HCT116 (cell line): ENCODE results near the gene PAX2. TPM values are rescaled to one million over a fixed set of nuclear protein-coding genes. Genes with fewer than 3 reads are reported as not detected.

Source experiments
- ATAC-seq: fragments of 200-7000 bp; cut with Tn5 transposase; 2 replicates; pipeline ENCODE4 v1.9.1; 2020; ENCODE audit warnings: mild to moderate bottlenecking, moderate library complexity
- BruUV-seq: library from RNA; stranded (reverse); fragments of 400-500 nt; replicated peaks from 2 replicates; lab custom pipeline; 2021; lab: Mats Ljungman, UMichigan
- CTCF ChIA-PET: fragments of 300-600 bp; sonication (Branson Sonifier 250); formaldehyde crosslinking; loops from one replicate; lab custom pipeline; 2021; ENCODE audit warnings: antibody characterized with exemption; lab: Charles Lee
- POLR2A ChIA-PET: fragments of 300-600, 350-600 bp; sonication (Branson Sonifier 250); formaldehyde crosslinking; loops from one replicate; lab custom pipeline; 2021; ENCODE audit warnings: antibody characterized with exemption; lab: Charles Lee
- RAD21 ChIA-PET, 2 experiments: fragments of 300-600 bp; sonication (Branson Sonifier 250); formaldehyde crosslinking; loops; one replicate each; lab custom pipeline; 2023; ENCODE audit warnings: low total read pairs in 2 of 2; ENCODE audit not compliant: uncharacterized antibody in 2 of 2, unreplicated experiment in 2 of 2, low non-redundant PET in 1 of 2; lab: Charles Lee
- DNase-seq: peaks from one replicate; pipeline ENCODE4 v3.0.0-alpha.2; 2010; ENCODE audit warnings: low read depth, low spot score
- H2AFZ ChIP-seq: fragments of 200-600 bp; shearing (Covaris generic), sonication (generic); 2 replicates; pipeline ENCODE4 v1.6.1; 2017; ENCODE audit warnings: low read depth, mixed run types, mixed read lengths, antibody characterized with exemption, low read length; ENCODE audit not compliant: poor library complexity, severe bottlenecking
- H3K27ac ChIP-seq: 2 replicates; pipeline ENCODE4 v1.5.1; 2012; ENCODE audit warnings: low read depth, low read length
- H3K27me3 ChIP-seq: fragments of 200-600 bp; sonication (generic); 2 replicates; pipeline ENCODE4 v1.6.1; 2016; ENCODE audit warnings: mixed run types, low read length, mixed read lengths; ENCODE audit not compliant: insufficient read depth
- H3K36me3 ChIP-seq, 2 experiments: fragments of 200-500 bp in 1 of 2; fragments of 200-600 bp in 1 of 2; sonication (Bioruptor generic) in 1 of 2; sonication (generic) in 1 of 2; 2 replicates each; pipeline versions ENCODE4 v1.5.1 to v1.6.1; 2014 to 2016; ENCODE audit warnings: low read length in 2 of 2, inconsistent platforms in 1 of 2, mixed read lengths in 1 of 2, mixed run types in 1 of 2; ENCODE audit not compliant: insufficient read depth in 2 of 2, control insufficient read depth in 1 of 2
- H3K4me1 ChIP-seq, 2 experiments: fragments of 200-600 bp in 1 of 2; sonication (generic) in 1 of 2; 2 replicates each; pipeline versions ENCODE4 v1.5.1 to v1.6.1; 2012 to 2017; ENCODE audit warnings: low read length in 2 of 2, inconsistent platforms in 1 of 2, mild to moderate bottlenecking in 1 of 2, mixed read lengths in 1 of 2, mixed run types in 1 of 2, moderate library complexity in 1 of 2; ENCODE audit not compliant: insufficient read depth in 2 of 2, control insufficient read depth in 1 of 2
- H3K4me2 ChIP-seq: fragments of 200-600 bp; sonication (generic); 2 replicates; pipeline ENCODE4 v1.6.1; 2017; ENCODE audit warnings: mixed run types, low read length, mixed read lengths
- H3K4me3 ChIP-seq, 2 experiments: fragments of 200-600 bp in 1 of 2; sonication (generic) in 1 of 2; replicated peaks in 1 of 2; 2 replicates each; pipeline ENCODE4 v1.5.1; 2011 to 2016; ENCODE audit warnings: low read length in 2 of 2, control low read depth in 1 of 2, low read depth in 1 of 2, mild to moderate bottlenecking in 1 of 2, mixed read lengths in 1 of 2, mixed run types in 1 of 2
- H3K79me2 ChIP-seq: fragments of 200-600 bp; sonication (generic); 2 replicates; pipeline ENCODE4 v1.6.1; 2017; ENCODE audit warnings: mild to moderate bottlenecking, mixed run types, low read length, moderate library complexity, mixed read lengths; ENCODE audit not compliant: insufficient read depth
- H3K9ac ChIP-seq: fragments of 200-600 bp; sonication (generic); 2 replicates; pipeline ENCODE4 v1.6.1; 2016; ENCODE audit warnings: low read length, mixed read lengths
- H3K9me2 ChIP-seq: fragments of 200-600 bp; sonication (generic), shearing (Covaris generic); 2 replicates; pipeline ENCODE4 v1.6.1; 2017; ENCODE audit warnings: mixed run types, mild to moderate bottlenecking, moderate library complexity; ENCODE audit not compliant: insufficient read depth
- H3K9me3 ChIP-seq, 2 experiments: fragments of 200-500 bp in 1 of 2; fragments of 200-600 bp in 1 of 2; sonication (Bioruptor generic) in 1 of 2; sonication (generic) in 1 of 2; 2 replicates each; pipeline ENCODE4 v1.6.1; 2014 to 2017; ENCODE audit warnings: low read length in 2 of 2, mixed read lengths in 2 of 2, inconsistent platforms in 1 of 2, low read depth in 1 of 2, mild to moderate bottlenecking in 1 of 2, mixed run types in 1 of 2, moderate library complexity in 1 of 2; ENCODE audit not compliant: control insufficient read depth in 1 of 2, insufficient read depth in 1 of 2
- H4K20me1 ChIP-seq: fragments of 200-600 bp; sonication (generic), shearing (Covaris generic); 2 replicates; pipeline ENCODE4 v1.6.1; 2017; ENCODE audit warnings: mixed run types, mild to moderate bottlenecking, moderate library complexity; ENCODE audit not compliant: insufficient read depth
- ATF3 ChIP-seq: IDR thresholded peaks from 2 replicates; pipeline ENCODE4 v1.6.1; 2012
- EZH2 ChIP-seq: fragments of 200-600 bp; sonication (generic); IDR thresholded peaks from 2 replicates; pipeline ENCODE4 v1.6.1; 2017; ENCODE audit warnings: antibody characterized with exemption, mixed run types
- EZH2phosphoT487 ChIP-seq: fragments of 200-600 bp; IDR thresholded peaks from 2 replicates; pipeline ENCODE4 v1.6.1; 2018; ENCODE audit warnings: antibody characterized with exemption, borderline replicate concordance
- TCF7L2 ChIP-seq: IDR thresholded peaks from 2 replicates; pipeline ENCODE4 v1.7.0; 2011; ENCODE audit warnings: borderline replicate concordance, inconsistent platforms; ENCODE audit not compliant: insufficient read depth, insufficient read length; ENCODE audit errors: extremely low read depth
- YY1 ChIP-seq: IDR thresholded peaks from 2 replicates; pipeline ENCODE4 v1.6.1; 2011; ENCODE audit warnings: low read length, low read depth, moderate library complexity, mild to moderate bottlenecking; ENCODE audit not compliant: insufficient replicate concordance; ENCODE audit errors: extremely low read depth
- ZBTB33 ChIP-seq: IDR thresholded peaks from 2 replicates; pipeline ENCODE4 v1.6.1; 2011; ENCODE audit warnings: mild to moderate bottlenecking, low read length, moderate library complexity; ENCODE audit not compliant: insufficient replicate concordance; ENCODE audit errors: extremely low read depth
- ZFX ChIP-seq: fragments of 450-650 bp; IDR thresholded peaks from 2 replicates; pipeline ENCODE4 v1.6.1; 2017
- intact Hi-C: fragments of 100-400 bp; cut with micrococcal nuclease; formaldehyde crosslinking; loops from 2 replicates; pipeline ENCODE4 v1.10.0; 2022
- total RNA-seq: library from RNA; stranded (reverse); gene quantifications from one replicate; pipeline ENCODE4 v1.2.1, GENCODE V29; 2021; ENCODE audit not compliant: unreplicated experiment
- TF ChIP-seq, protein P1 (sequence below), 3 experiments: fragments of 200-600 bp in 1 of 3; sonication (generic) in 1 of 3; IDR thresholded peaks in 2 of 3; conservative IDR thresholded peaks in 1 of 3; 2 replicates each; pipeline ENCODE4 v1.5.1; 2012 to 2017; ENCODE audit warnings: low read depth in 2 of 3, low read length in 2 of 3, antibody characterized with exemption in 1 of 3, borderline replicate concordance in 1 of 3, control low read depth in 1 of 3, mild to moderate bottlenecking in 1 of 3, mixed read lengths in 1 of 3, mixed run types in 1 of 3, moderate library complexity in 1 of 3; ENCODE audit not compliant: insufficient read depth in 1 of 3

Gene PAX2
- total RNA-seq, 1 experiment from 2014 or later, result 5.0 TPM

- peak overlapping the region; percentile 99; the same call in 1 of the 2 replicates for H3K4me2 ChIP-seq
- H3K9me3 ChIP-seq, result no peaks in the 10 kb centered on the region
- no peaks in the 10 kb centered on the region for H4K20me1 ChIP-seq
- H3K36me3 ChIP-seq, result no peaks in the 10 kb centered on the region
- TF ChIP-seq, protein P1, sequence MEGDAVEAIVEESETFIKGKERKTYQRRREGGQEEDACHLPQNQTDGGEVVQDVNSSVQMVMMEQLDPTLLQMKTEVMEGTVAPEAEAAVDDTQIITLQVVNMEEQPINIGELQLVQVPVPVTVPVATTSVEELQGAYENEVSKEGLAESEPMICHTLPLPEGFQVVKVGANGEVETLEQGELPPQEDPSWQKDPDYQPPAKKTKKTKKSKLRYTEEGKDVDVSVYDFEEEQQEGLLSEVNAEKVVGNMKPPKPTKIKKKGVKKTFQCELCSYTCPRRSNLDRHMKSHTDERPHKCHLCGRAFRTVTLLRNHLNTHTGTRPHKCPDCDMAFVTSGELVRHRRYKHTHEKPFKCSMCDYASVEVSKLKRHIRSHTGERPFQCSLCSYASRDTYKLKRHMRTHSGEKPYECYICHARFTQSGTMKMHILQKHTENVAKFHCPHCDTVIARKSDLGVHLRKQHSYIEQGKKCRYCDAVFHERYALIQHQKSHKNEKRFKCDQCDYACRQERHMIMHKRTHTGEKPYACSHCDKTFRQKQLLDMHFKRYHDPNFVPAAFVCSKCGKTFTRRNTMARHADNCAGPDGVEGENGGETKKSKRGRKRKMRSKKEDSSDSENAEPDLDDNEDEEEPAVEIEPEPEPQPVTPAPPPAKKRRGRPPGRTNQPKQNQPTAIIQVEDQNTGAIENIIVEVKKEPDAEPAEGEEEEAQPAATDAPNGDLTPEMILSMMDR (IDR thresholded peaks at IDR 0.05 in 2 of 3, conservative IDR thresholded peaks at IDR 0.05 in 1 of 3; ENCODE audit: borderline replicate concordance in 1 of 3, insufficient read depth in 1 of 3, low read depth in 2 of 3, low read length in 2 of 3), result no peak
- TF ChIP-seq ZBTB33 (no peak), YY1 (no peak), ATF3 (no peak), TCF7L2 (no peak), EZH2phosphoT487 (no peak), ZFX (no peak), EZH2 (no peak)
- intact Hi-C loops, result loop anchor here (10.0 kb wide), 1 partner anchor 268 kb away; no protein-coding TSS in a partner anchor
- H2AFZ ChIP-seq, result no peak overlapping the region
- ChIA-PET CTCF (interaction anchor here (1.0 kb wide), 1 partner anchor 131 kb away, joined by 5 read pairs; no protein-coding TSS in a partner anchor), RAD21 (no interaction called here), POLR2A (interaction anchor here (0.6 kb wide), 1 partner anchor 137 kb away, joined by 3 read pairs; no protein-coding TSS in a partner anchor)
- no peak overlapping the region for H3K9ac ChIP-seq
- DNase-seq (no peak), ATAC-seq (no peak)
- no peaks in the 10 kb centered on the region for H3K27me3 ChIP-seq
- H3K4me3 ChIP-seq, result no peak overlapping the region
- peaks cover 8 to 31% of the 10 kb centered on the region in 2 experiments; a peak in 3 of 4 replicates for H3K4me1 ChIP-seq
- H3K9me2 ChIP-seq, result no peaks in the 10 kb centered on the region
- BruUV-seq, result TSS peak; percentile 52
- H3K27ac ChIP-seq, result no peak overlapping the region
- H3K79me2 ChIP-seq, result no peaks in the 10 kb centered on the region
These were observed 1.5 kb downstream of the PAX2 start for GRCh38 chr10:100746784-100747455.
